ENCODE data around the gene CPE. TPM values are rescaled to one million over a fixed set of nuclear protein-coding genes. Genes with fewer than 3 reads are reported as not detected.

The CPE gene
- total and polyA plus RNA-seq, 2 of the 4 experiments (the other 2 are of a cell fraction) = 3.6 to 13.5 TPM

DNA sequence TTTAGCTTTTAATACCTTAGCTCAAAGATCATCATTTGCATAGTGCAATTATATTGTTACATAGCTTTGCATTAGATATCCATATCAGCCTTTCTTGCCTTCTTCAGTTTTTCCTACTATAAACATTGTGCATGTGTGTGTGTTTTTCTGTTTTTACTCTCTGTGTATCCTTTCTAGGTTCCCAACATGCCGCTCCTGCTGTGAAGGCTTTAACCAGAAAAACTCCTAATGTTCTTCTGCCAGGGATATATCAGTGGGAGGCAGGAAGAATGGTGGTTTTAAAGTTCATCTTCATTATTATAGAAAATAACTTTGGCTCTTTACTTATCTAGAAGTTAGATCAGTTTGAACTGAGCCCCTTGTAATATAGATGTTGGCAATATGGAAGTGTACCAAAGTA, 61.2 kb downstream of the CPE start:
- BruUV-seq (replicated peaks) = no TSS peak
- H3K9me3 ChIP-seq (ENCODE audit: control insufficient read depth, insufficient read depth, low read length) = no peaks in the 10 kb centered on the region
- H2BK120ac ChIP-seq (ENCODE audit: low read depth, low read length) = no peak overlapping the region
- H4K8ac ChIP-seq (ENCODE audit: low read depth in 2 of 2, low read length in 2 of 2) = no peak overlapping the region
- H4K91ac ChIP-seq (ENCODE audit: insufficient read depth, low read depth, low read length) = no peak overlapping the region
- H2BK15ac ChIP-seq (ENCODE audit: low read depth, low read length) = no peak overlapping the region
- no peak overlapping the region for H3K4ac ChIP-seq (ENCODE audit: low read depth, low read length)
- no peak overlapping the region for H3K23ac ChIP-seq (ENCODE audit: low read depth, low read length)
- H3K79me1 ChIP-seq (ENCODE audit: low read depth in 1 of 2, low read length in 2 of 2) = no peaks in the 10 kb centered on the region
- no peak overlapping the region for H3K9ac ChIP-seq (ENCODE audit: low read depth, low read length)
- DNase-seq (no peak), ATAC-seq (ENCODE audit: low read depth) (no peak; the same call in 1 of the 2 replicates)
- no peaks in the 10 kb centered on the region for H4K20me1 ChIP-seq (ENCODE audit: insufficient read depth, low read length)
- no peak overlapping the region for H2BK5ac ChIP-seq (ENCODE audit: low read depth, low read length, poor library complexity, severe bottlenecking)
- dilution Hi-C loops (cut with HindIII; ENCODE audit: low sequenced_read_pairs, unreplicated experiment) (no loop called here), in situ Hi-C loops (cut with MboI; ENCODE audit: low sequenced_read_pairs) (no loop called here), intact Hi-C loops (cut with micrococcal nuclease) (no loop called here)
- TF ChIP-seq, protein P1, sequence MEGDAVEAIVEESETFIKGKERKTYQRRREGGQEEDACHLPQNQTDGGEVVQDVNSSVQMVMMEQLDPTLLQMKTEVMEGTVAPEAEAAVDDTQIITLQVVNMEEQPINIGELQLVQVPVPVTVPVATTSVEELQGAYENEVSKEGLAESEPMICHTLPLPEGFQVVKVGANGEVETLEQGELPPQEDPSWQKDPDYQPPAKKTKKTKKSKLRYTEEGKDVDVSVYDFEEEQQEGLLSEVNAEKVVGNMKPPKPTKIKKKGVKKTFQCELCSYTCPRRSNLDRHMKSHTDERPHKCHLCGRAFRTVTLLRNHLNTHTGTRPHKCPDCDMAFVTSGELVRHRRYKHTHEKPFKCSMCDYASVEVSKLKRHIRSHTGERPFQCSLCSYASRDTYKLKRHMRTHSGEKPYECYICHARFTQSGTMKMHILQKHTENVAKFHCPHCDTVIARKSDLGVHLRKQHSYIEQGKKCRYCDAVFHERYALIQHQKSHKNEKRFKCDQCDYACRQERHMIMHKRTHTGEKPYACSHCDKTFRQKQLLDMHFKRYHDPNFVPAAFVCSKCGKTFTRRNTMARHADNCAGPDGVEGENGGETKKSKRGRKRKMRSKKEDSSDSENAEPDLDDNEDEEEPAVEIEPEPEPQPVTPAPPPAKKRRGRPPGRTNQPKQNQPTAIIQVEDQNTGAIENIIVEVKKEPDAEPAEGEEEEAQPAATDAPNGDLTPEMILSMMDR (conservative IDR thresholded peaks at IDR 0.05; ENCODE audit: low read depth, low read length) = no peak
- TF ChIP-seq NFE2L2 (IDR thresholded peaks at IDR 0.05; ENCODE audit: low read depth, low read length) (no peak), RCOR1 (IDR thresholded peaks at IDR 0.05; ENCODE audit: insufficient replicate concordance, low read length) (no peak), BHLHE40 (IDR thresholded peaks at IDR 0.05; ENCODE audit: low read depth, low read length) (no peak), POLR2A (IDR thresholded peaks at IDR 0.05; ENCODE audit: low read depth, low read length) (no peak), MAZ (IDR thresholded peaks at IDR 0.05; ENCODE audit: borderline replicate concordance, low read depth, low read length) (no peak), RAD21 (IDR thresholded peaks at IDR 0.05; ENCODE audit: low read length) (no peak), CHD1 (IDR thresholded peaks at IDR 0.05; ENCODE audit: low read depth, low read length) (no peak), MXI1 (IDR thresholded peaks at IDR 0.05; ENCODE audit: borderline replicate concordance, low read depth, low read length) (no peak), RFX5 (IDR thresholded peaks at IDR 0.05; ENCODE audit: low read depth, low read length) (no peak), MAFK (IDR thresholded peaks at IDR 0.05; ENCODE audit: low read depth, low read length) (no peak), FOS (IDR thresholded peaks at IDR 0.05; ENCODE audit: low read depth, low read length) (no peak), CEBPB (IDR thresholded peaks at IDR 0.05; ENCODE audit: low read depth, low read length) (no peak), SMC3 (IDR thresholded peaks at IDR 0.05; ENCODE audit: low read depth, low read length) (no peak)
- TF ChIP-seq, protein P2, sequence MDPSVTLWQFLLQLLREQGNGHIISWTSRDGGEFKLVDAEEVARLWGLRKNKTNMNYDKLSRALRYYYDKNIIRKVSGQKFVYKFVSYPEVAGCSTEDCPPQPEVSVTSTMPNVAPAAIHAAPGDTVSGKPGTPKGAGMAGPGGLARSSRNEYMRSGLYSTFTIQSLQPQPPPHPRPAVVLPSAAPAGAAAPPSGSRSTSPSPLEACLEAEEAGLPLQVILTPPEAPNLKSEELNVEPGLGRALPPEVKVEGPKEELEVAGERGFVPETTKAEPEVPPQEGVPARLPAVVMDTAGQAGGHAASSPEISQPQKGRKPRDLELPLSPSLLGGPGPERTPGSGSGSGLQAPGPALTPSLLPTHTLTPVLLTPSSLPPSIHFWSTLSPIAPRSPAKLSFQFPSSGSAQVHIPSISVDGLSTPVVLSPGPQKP (IDR thresholded peaks at IDR 0.05; ENCODE audit: borderline replicate concordance, low read depth, low read length) = no peak
- TF ChIP-seq, protein P3, sequence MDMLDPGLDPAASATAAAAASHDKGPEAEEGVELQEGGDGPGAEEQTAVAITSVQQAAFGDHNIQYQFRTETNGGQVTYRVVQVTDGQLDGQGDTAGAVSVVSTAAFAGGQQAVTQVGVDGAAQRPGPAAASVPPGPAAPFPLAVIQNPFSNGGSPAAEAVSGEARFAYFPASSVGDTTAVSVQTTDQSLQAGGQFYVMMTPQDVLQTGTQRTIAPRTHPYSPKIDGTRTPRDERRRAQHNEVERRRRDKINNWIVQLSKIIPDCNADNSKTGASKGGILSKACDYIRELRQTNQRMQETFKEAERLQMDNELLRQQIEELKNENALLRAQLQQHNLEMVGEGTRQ (IDR thresholded peaks at IDR 0.05; ENCODE audit: low read depth, low read length) = no peak
- WGBS, 2 experiments (ENCODE audit: extremely low coverage in 2 of 2, insufficient read length in 1 of 2) = no CpG with 5 or more reads among the region's 1 CpG
- ChIA-PET POLR2A (ENCODE audit: unreplicated experiment) (no interaction called here), CTCF (no interaction called here)
- H3K4me3 ChIP-seq (ENCODE audit: insufficient read depth, low read depth, low read length) = no peak overlapping the region
- no peaks in the 10 kb centered on the region; the same call in 1 of the 2 replicates for H3K9me1 ChIP-seq (ENCODE audit: insufficient read depth, low read length)
- no peak overlapping the region for H3K4me2 ChIP-seq (ENCODE audit: low read depth, low read length)
- no peak overlapping the region for H2AFZ ChIP-seq (replicated peaks; ENCODE audit: low read length, poor library complexity)
- no peak overlapping the region for H2AK9ac ChIP-seq (replicated peaks; ENCODE audit: low read depth, low read length, poor library complexity)
- H3K27ac ChIP-seq (ENCODE audit: insufficient read depth, low read length) = no peak overlapping the region
- no peak overlapping the region for H3K18ac ChIP-seq (ENCODE audit: low read depth, low read length)
- H3K4me1 ChIP-seq (ENCODE audit: control insufficient read depth, insufficient read depth, low read length) = no peaks in the 10 kb centered on the region
- H4K5ac ChIP-seq (ENCODE audit: low read depth, low read length) = no peak overlapping the region
- no peak overlapping the region for H2AK5ac ChIP-seq (ENCODE audit: low read depth, low read length)
- H2BK20ac ChIP-seq (ENCODE audit: low read depth, low read length) = no peak overlapping the region
- H3K36me3 ChIP-seq (ENCODE audit: control insufficient read depth, insufficient read depth, low read length) = no peaks in the 10 kb centered on the region
- no peak overlapping the region for H3K14ac ChIP-seq (replicated peaks; ENCODE audit: low read depth, low read length)
- no peaks in the 10 kb centered on the region for H3K27me3 ChIP-seq (ENCODE audit: control insufficient read depth, insufficient read depth, low read length)
- no peak overlapping the region for H3K56ac ChIP-seq (ENCODE audit: extremely low read depth, insufficient read depth, low read length)
